Measurements from ENCODE around the gene CCNA1. TPM values are rescaled to one million over a fixed set of nuclear protein-coding genes. Genes with fewer than 3 reads are reported as not detected.

CCNA1 gene
- total RNA-seq, 1 donor from 2014 or later, result 3.7 TPM

DNA sequence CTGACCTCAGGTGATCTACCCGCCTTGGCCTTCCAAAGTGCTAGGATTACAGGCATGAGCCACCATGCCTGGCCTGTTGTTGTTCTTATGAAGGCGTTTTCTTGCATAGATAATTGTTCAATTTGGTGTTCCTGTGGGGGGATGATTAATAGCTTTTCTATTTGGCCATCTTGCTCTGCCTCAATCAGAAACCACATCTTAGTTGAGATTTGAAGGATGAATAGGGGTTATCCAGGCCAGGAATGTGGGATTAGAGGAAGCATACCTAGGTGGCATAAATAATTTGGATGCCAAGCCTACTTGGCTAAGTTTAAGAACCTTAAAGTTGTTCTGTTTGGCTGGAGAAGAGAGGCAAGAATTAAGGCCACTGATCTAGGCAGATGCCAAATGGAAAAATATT is 44.4 kb downstream of the CCNA1 start:
- Mint-ChIP-seq H3K27me3 (peaks cover 8% of the 10 kb centered on the region), H3K27ac (no peak overlapping the region), H3K36me3 (no peaks in the 10 kb centered on the region), H3K4me1 (ENCODE audit: unreplicated experiment) (no peaks in the 10 kb centered on the region), H3K9me3 (peaks cover 5% of the 10 kb centered on the region), H3K4me3 (no peak overlapping the region)
- no peak for DNase-seq (ENCODE audit: extremely low spot score, unreplicated experiment)
- TF ChIP-seq, protein P1, sequence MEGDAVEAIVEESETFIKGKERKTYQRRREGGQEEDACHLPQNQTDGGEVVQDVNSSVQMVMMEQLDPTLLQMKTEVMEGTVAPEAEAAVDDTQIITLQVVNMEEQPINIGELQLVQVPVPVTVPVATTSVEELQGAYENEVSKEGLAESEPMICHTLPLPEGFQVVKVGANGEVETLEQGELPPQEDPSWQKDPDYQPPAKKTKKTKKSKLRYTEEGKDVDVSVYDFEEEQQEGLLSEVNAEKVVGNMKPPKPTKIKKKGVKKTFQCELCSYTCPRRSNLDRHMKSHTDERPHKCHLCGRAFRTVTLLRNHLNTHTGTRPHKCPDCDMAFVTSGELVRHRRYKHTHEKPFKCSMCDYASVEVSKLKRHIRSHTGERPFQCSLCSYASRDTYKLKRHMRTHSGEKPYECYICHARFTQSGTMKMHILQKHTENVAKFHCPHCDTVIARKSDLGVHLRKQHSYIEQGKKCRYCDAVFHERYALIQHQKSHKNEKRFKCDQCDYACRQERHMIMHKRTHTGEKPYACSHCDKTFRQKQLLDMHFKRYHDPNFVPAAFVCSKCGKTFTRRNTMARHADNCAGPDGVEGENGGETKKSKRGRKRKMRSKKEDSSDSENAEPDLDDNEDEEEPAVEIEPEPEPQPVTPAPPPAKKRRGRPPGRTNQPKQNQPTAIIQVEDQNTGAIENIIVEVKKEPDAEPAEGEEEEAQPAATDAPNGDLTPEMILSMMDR (conservative IDR thresholded peaks at IDR 0.05), result no peak

DNA sequence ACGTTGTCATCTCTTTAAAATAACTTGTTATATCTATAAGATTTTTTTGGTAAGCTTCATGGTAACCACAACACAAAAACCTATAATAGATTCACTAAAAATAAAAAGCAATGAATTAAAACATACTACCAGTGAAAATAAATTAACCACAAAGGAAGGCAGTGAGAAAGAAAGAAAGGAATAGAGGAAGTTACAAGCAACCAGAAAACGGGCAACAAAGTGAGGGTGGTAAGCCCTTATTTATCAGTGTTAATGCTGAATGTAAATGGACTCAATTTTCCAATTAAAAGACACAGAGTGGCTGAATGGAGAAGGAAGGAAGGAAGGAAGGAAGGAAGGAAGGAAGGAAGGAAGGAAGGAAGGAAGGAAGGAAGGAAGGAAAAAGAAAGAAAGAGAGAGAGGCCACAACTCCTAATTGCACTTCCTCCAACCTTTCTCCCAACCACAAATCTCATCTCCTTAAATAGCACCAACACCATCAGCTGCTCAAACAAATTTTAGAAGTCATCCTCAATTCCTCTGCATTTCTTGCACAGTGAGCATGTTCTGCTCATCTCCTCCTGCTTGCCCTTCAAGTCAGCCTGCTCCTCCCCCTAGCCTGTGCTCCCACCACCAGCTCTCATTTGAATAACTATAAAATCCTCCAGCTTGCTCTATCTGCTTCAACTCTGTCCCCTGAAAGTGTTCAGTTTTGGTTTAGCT is 48.6 kb downstream of the CCNA1 start:
- Mint-ChIP-seq H3K27ac (no peak overlapping the region), H3K27me3 (peaks cover 6% of the 10 kb centered on the region), H3K9me3 (peaks cover 5% of the 10 kb centered on the region), H3K36me3 (no peaks in the 10 kb centered on the region), H3K4me1 (ENCODE audit: unreplicated experiment) (no peaks in the 10 kb centered on the region), H3K4me3 (no peak overlapping the region)
- no peak for DNase-seq (ENCODE audit: extremely low spot score, unreplicated experiment)
- TF ChIP-seq, protein P1 (conservative IDR thresholded peaks at IDR 0.05), result no peak

DNA sequence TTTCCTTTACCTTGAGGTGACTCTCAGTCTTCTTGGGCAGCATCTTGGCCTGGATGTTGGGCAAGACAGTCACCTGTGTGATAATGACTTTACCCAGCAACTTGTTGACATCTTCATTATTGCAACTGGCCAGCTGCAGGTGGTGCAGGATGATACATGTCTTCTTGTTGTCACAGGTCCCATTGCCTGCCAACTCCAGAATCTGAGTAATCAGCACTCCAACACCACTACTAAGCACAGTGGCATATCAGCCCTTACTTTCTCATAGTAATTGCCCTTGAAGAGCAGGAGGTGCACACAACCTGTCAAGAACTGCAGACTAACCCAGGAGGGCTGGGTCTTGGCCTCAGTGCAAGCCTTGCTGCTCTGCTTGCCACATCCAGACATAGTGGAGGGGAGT is 57.8 kb downstream of the CCNA1 start:
- Mint-ChIP-seq H3K27me3 (no peaks in the 10 kb centered on the region), H3K36me3 (no peaks in the 10 kb centered on the region), H3K4me3 (no peak overlapping the region), H3K4me1 (ENCODE audit: unreplicated experiment) (no peaks in the 10 kb centered on the region), H3K27ac (no peak overlapping the region), H3K9me3 (no peaks in the 10 kb centered on the region)
- DNase-seq (ENCODE audit: extremely low spot score, unreplicated experiment), result no peak
- TF ChIP-seq, protein P1 (conservative IDR thresholded peaks at IDR 0.05), result no peak

Other genes starting within 250 kb of the CCNA1 start
- gene SOHLH2, start 217.9 kb upstream of the CCNA1 start, total RNA-seq (ENCODE audit: low replicate concordance), result 0.77 TPM in 1 of 2 replicates, not detected in the other
- 2.0 and 3.2 TPM in 2 replicates for gene CCDC169, start 134.7 kb upstream of the CCNA1 start, total RNA-seq (ENCODE audit: low replicate concordance)
- gene SPART, start 86.1 kb upstream of the CCNA1 start, total RNA-seq (ENCODE audit: low replicate concordance), result 45.9 and 67.6 TPM in 2 replicates
- gene SERTM1, start 241.5 kb downstream of the CCNA1 start, total RNA-seq (ENCODE audit: low replicate concordance), result 0.62 and 6.5 TPM in 2 replicates